HCT116 (cell line): Measurements from ENCODE around the gene TTC23L. TPM values are rescaled to one million over a fixed set of nuclear protein-coding genes. Genes with fewer than 3 reads are reported as not detected.
A peak's percentile ranks its signal among the peaks of the same experiment; 100 is the strongest.

Experiments
- ATAC-seq: fragments of 200-7000 bp; cut with Tn5 transposase; 2 replicates; pipeline ENCODE4 v1.9.1; 2020; ENCODE audit warnings: mild to moderate bottlenecking, moderate library complexity
- BruUV-seq: library from RNA; stranded (reverse); fragments of 400-500 nt; replicated peaks from 2 replicates; lab custom pipeline; 2021; lab: Mats Ljungman, UMichigan
- CTCF ChIA-PET: fragments of 300-600 bp; sonication (Branson Sonifier 250); formaldehyde crosslinking; loops from one replicate; lab custom pipeline; 2021; ENCODE audit warnings: antibody characterized with exemption; lab: Charles Lee
- POLR2A ChIA-PET: fragments of 300-600, 350-600 bp; sonication (Branson Sonifier 250); formaldehyde crosslinking; loops from one replicate; lab custom pipeline; 2021; ENCODE audit warnings: antibody characterized with exemption; lab: Charles Lee
- RAD21 ChIA-PET, 2 experiments: fragments of 300-600 bp; sonication (Branson Sonifier 250); formaldehyde crosslinking; loops; one replicate each; lab custom pipeline; 2023; ENCODE audit warnings: low total read pairs in 2 of 2; ENCODE audit not compliant: uncharacterized antibody in 2 of 2, unreplicated experiment in 2 of 2, low non-redundant PET in 1 of 2; lab: Charles Lee
- DNase-seq: peaks from one replicate; pipeline ENCODE4 v3.0.0-alpha.2; 2010; ENCODE audit warnings: low read depth, low spot score
- H2AFZ ChIP-seq: fragments of 200-600 bp; shearing (Covaris generic), sonication (generic); 2 replicates; pipeline ENCODE4 v1.6.1; 2017; ENCODE audit warnings: low read depth, mixed run types, mixed read lengths, antibody characterized with exemption, low read length; ENCODE audit not compliant: poor library complexity, severe bottlenecking
- H3K27ac ChIP-seq: 2 replicates; pipeline ENCODE4 v1.5.1; 2012; ENCODE audit warnings: low read depth, low read length
- H3K27me3 ChIP-seq: fragments of 200-600 bp; sonication (generic); 2 replicates; pipeline ENCODE4 v1.6.1; 2016; ENCODE audit warnings: mixed run types, low read length, mixed read lengths; ENCODE audit not compliant: insufficient read depth
- H3K36me3 ChIP-seq, 2 experiments: fragments of 200-500 bp in 1 of 2; fragments of 200-600 bp in 1 of 2; sonication (Bioruptor generic) in 1 of 2; sonication (generic) in 1 of 2; 2 replicates each; pipeline versions ENCODE4 v1.5.1 to v1.6.1; 2014 to 2016; ENCODE audit warnings: low read length in 2 of 2, inconsistent platforms in 1 of 2, mixed read lengths in 1 of 2, mixed run types in 1 of 2; ENCODE audit not compliant: insufficient read depth in 2 of 2, control insufficient read depth in 1 of 2
- H3K4me1 ChIP-seq, 2 experiments: fragments of 200-600 bp in 1 of 2; sonication (generic) in 1 of 2; 2 replicates each; pipeline versions ENCODE4 v1.5.1 to v1.6.1; 2012 to 2017; ENCODE audit warnings: low read length in 2 of 2, inconsistent platforms in 1 of 2, mild to moderate bottlenecking in 1 of 2, mixed read lengths in 1 of 2, mixed run types in 1 of 2, moderate library complexity in 1 of 2; ENCODE audit not compliant: insufficient read depth in 2 of 2, control insufficient read depth in 1 of 2
- H3K4me2 ChIP-seq: fragments of 200-600 bp; sonication (generic); 2 replicates; pipeline ENCODE4 v1.6.1; 2017; ENCODE audit warnings: mixed run types, low read length, mixed read lengths
- H3K4me3 ChIP-seq, 2 experiments: fragments of 200-600 bp in 1 of 2; sonication (generic) in 1 of 2; replicated peaks in 1 of 2; 2 replicates each; pipeline ENCODE4 v1.5.1; 2011 to 2016; ENCODE audit warnings: low read length in 2 of 2, control low read depth in 1 of 2, low read depth in 1 of 2, mild to moderate bottlenecking in 1 of 2, mixed read lengths in 1 of 2, mixed run types in 1 of 2
- H3K79me2 ChIP-seq: fragments of 200-600 bp; sonication (generic); 2 replicates; pipeline ENCODE4 v1.6.1; 2017; ENCODE audit warnings: mild to moderate bottlenecking, mixed run types, low read length, moderate library complexity, mixed read lengths; ENCODE audit not compliant: insufficient read depth
- H3K9ac ChIP-seq: fragments of 200-600 bp; sonication (generic); 2 replicates; pipeline ENCODE4 v1.6.1; 2016; ENCODE audit warnings: low read length, mixed read lengths
- H3K9me2 ChIP-seq: fragments of 200-600 bp; sonication (generic), shearing (Covaris generic); 2 replicates; pipeline ENCODE4 v1.6.1; 2017; ENCODE audit warnings: mixed run types, mild to moderate bottlenecking, moderate library complexity; ENCODE audit not compliant: insufficient read depth
- H3K9me3 ChIP-seq, 2 experiments: fragments of 200-500 bp in 1 of 2; fragments of 200-600 bp in 1 of 2; sonication (Bioruptor generic) in 1 of 2; sonication (generic) in 1 of 2; 2 replicates each; pipeline ENCODE4 v1.6.1; 2014 to 2017; ENCODE audit warnings: low read length in 2 of 2, mixed read lengths in 2 of 2, inconsistent platforms in 1 of 2, low read depth in 1 of 2, mild to moderate bottlenecking in 1 of 2, mixed run types in 1 of 2, moderate library complexity in 1 of 2; ENCODE audit not compliant: control insufficient read depth in 1 of 2, insufficient read depth in 1 of 2
- H4K20me1 ChIP-seq: fragments of 200-600 bp; sonication (generic), shearing (Covaris generic); 2 replicates; pipeline ENCODE4 v1.6.1; 2017; ENCODE audit warnings: mixed run types, mild to moderate bottlenecking, moderate library complexity; ENCODE audit not compliant: insufficient read depth
- EGR1 ChIP-seq: IDR thresholded peaks from 2 replicates; pipeline ENCODE4 v1.6.1; 2012; ENCODE audit warnings: low read depth
- ELF1 ChIP-seq: IDR thresholded peaks from 2 replicates; pipeline ENCODE4 v1.6.1; 2012; ENCODE audit warnings: low read depth, borderline replicate concordance
- MAX ChIP-seq: IDR thresholded peaks from 2 replicates; pipeline ENCODE4 v1.6.1; 2012
- POLR2AphosphoS5 ChIP-seq: IDR thresholded peaks from 2 replicates; pipeline ENCODE4 v1.6.1; 2011; ENCODE audit warnings: mild to moderate bottlenecking, low read depth, low read length, moderate library complexity
- SP1 ChIP-seq: IDR thresholded peaks from 2 replicates; pipeline ENCODE4 v1.6.1; 2012; ENCODE audit warnings: low read depth
- intact Hi-C: fragments of 100-400 bp; cut with micrococcal nuclease; formaldehyde crosslinking; loops from 2 replicates; pipeline ENCODE4 v1.10.0; 2022
- total RNA-seq: library from RNA; stranded (reverse); gene quantifications from one replicate; pipeline ENCODE4 v1.2.1, GENCODE V29; 2021; ENCODE audit not compliant: unreplicated experiment

Gene TTC23L
- total RNA-seq, 1 experiment from 2014 or later: 1.0 TPM

GRCh38 chr5:34929134-34929719, 90.3 kb downstream of the TTC23L start, which contains the start of gene DNAJC21:
DNAJC21 (plus strand) TSS chr5:34929559; CDS start chr5:34929820, 261 bp downstream.
- H4K20me1 ChIP-seq: peaks cover 13% of the 10 kb centered on the region
- peak within 1 kb of the TSS; percentile 90 to 93 for H3K4me3 ChIP-seq
- peaks cover 19 to 20% of the 10 kb centered on the region in 2 experiments for H3K36me3 ChIP-seq
- intact Hi-C loops: loop anchor here (1.0 to 10.0 kb wide), 2 partner anchors 14 to 1484 kb away; partner anchors contain the start of genes BRIX1, RAD1 and TARS1
- ATAC-seq (peak; percentile 89), DNase-seq (peak; percentile 87)
- no peaks in the 10 kb centered on the region for H3K9me2 ChIP-seq
- peak within 1 kb of the TSS; percentile 92 for H3K9ac ChIP-seq
- H3K4me1 ChIP-seq: peaks cover 22 to 30% of the 10 kb centered on the region in 2 experiments
- CTCF ChIA-PET: interaction anchor here (0.9 to 1.9 kb wide), 3 partner anchors 14 to 455 kb away, joined by 3 to 5 read pairs (median 3); partner anchors contain the start of genes BRIX1 and RAD1
- H3K79me2 ChIP-seq: peaks cover 73% of the 10 kb centered on the region
- BruUV-seq: no TSS peak
- no peak for TF ChIP-seq ELF1
- TF ChIP-seq EGR1: peak; percentile 95
- 0 out of 2 replicates have a peak, but pooled peaks have one; percentile 39 for TF ChIP-seq MAX
- TF ChIP-seq SP1: peak; percentile 36; the same call in 1 of the 2 replicates
- TF ChIP-seq POLR2AphosphoS5: peak; percentile 55
- TF ChIP-seq, all 23 proteins: peak for 4
- POLR2A ChIA-PET: interaction anchor here (1.0 to 2.3 kb wide), 3 partner anchors 13 to 447 kb away, joined by 3 to 26 read pairs (median 4); partner anchors contain the start of genes BRIX1 and RAD1
- no peaks in the 10 kb centered on the region for H3K27me3 ChIP-seq
- H3K4me2 ChIP-seq: peak within 1 kb of the TSS; percentile 80
- no peak within 1 kb of the TSS for H2AFZ ChIP-seq
- no peaks in the 10 kb centered on the region for H3K9me3 ChIP-seq
- peak within 1 kb of the TSS; percentile 88 for H3K27ac ChIP-seq
- RAD21 ChIA-PET: interaction anchor here in 1 of 2 experiments (0.9 kb wide), 1 partner anchor 14 kb away, joined by 6 read pairs; the partner anchor contains the start of genes BRIX1 and RAD1
